Raji (cell line): ENCODE measurements around the gene LCK.

Experiments used
- POLR2A ChIP-seq: IDR thresholded peaks from 2 replicates; pipeline ENCODE4 v1.6.1; 2011; ENCODE audit warnings: low read depth, low read length, control low read depth; ENCODE audit not compliant: insufficient read depth

LCK gene

DNA sequence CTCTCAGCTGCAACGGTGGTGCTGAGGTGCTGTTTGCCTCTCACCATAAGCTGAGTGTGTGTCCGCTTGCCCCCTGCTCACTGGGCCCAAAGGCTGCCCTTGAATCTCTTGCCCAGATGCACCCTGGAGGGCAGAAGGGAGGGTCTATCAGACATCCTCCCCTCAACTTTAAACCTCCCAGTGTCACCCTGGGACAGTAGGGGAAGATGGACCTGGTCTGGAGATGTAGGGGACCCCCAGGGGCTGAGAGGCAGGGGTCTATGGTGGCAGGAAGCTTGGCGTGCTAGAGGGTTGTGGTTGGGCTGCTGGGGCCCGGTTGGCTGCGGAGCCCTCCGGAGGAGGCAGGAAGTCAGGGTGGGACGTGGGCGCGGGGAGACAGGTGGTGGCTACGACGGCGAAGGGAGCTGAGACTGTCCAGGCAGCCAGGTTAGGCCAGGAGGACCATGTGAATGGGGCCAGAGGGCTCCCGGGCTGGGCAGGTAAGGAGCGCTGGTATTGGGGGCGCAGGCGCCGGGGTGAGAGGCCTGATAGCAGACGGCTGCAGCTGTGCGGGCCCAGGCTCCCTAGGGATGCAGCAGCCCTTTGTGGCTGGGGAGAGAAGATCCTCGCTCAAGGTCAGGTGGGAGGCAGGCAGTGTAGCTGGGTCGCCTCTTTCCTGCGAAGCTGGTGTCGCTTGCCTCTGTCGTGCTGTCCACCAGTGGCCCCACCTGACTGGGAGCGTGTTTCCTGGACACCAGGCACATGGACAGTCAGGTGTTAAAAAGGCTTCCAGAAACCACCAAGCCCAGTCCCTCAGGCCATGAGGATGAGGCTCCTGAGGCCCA lies at the start of gene LCK:
LCK (plus strand) TSS at position 373 of the 824 bp plus-strand sequence. CDS start 23,065 bp downstream, outside the sequence.
- TF ChIP-seq POLR2A: peak; percentile 69

- no peak for TF ChIP-seq POLR2A
These were observed 46.1 kb upstream of the LCK start for GRCh38 chr1:32204943-32205361.

GRCh38 chr1:32205401-32206370 lies 45.4 kb upstream of the LCK start, which contains the start of gene IQCC:
Gene IQCC, plus strand, starts transcription at chr1:32205671. Its CDS starts 11 bp downstream, at chr1:32205682.
- peak; percentile 90 for TF ChIP-seq POLR2A

- no peak for TF ChIP-seq POLR2A
These were observed 42.6 kb upstream of the LCK start for GRCh38 chr1:32208469-32208868.

GRCh38 chr1:32208891-32209328 lies 42.2 kb upstream of the LCK start, which contains the start of gene DCDC2B:
Gene DCDC2B, plus strand, starts transcription at chr1:32209089. Its CDS starts 5 bp downstream, at chr1:32209094.
- TF ChIP-seq POLR2A: no peak; the same call in 1 of the 2 replicates

DNA sequence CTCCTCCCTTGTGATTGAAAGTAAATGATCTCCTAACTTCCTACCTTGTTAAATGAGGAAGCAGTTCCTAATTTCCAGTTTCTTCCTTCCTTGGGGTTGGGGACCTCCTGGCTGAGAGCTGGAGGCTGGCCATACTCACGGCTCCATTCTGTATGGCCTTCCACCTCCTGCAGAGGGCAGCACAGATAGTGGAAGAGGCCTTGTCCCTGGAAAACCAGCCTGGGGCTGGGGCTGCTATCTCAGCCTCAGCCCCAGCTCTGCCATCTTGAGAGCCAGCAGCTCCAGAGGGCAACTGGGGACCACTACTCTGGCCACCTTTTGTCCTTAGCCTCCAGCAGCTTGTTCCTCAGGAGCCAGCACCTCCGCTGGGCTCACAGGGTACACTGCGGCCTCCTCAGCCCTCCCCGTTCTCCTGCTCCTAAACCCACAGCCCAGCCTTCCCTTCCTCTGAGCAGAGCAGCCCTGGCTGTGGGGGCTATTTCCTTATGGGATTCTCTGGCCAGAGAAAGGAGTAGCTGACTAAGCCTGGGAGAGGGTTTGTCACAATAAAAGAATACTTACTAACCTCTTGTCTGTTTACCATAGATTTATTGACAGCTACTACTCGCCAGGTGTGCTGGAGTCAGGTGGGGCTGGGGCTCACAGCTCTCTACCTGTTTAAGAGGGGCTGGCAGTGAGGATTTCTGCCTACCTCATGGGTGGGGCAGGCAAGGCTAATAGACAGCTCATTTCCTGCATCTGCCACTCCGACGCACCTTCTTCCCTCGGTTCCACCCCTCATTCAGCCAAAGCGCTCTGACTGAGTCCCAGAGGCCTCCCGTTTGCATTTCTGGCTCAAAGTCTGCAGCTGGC lies 35.2 kb upstream of the LCK start:
- TF ChIP-seq POLR2A: no peak

GRCh38 chr1:32216566-32216965 lies 34.5 kb upstream of the LCK start:
- TF ChIP-seq POLR2A: no peak

GRCh38 chr1:32219022-32219421 lies 32.0 kb upstream of the LCK start:
- TF ChIP-seq POLR2A: no peak

GRCh38 chr1:32220746-32221580 lies 30.1 kb upstream of the LCK start:
- no peak for TF ChIP-seq POLR2A

- no peak for TF ChIP-seq POLR2A
These were observed 29.5 kb upstream of the LCK start for GRCh38 chr1:32221581-32221979.

DNA sequence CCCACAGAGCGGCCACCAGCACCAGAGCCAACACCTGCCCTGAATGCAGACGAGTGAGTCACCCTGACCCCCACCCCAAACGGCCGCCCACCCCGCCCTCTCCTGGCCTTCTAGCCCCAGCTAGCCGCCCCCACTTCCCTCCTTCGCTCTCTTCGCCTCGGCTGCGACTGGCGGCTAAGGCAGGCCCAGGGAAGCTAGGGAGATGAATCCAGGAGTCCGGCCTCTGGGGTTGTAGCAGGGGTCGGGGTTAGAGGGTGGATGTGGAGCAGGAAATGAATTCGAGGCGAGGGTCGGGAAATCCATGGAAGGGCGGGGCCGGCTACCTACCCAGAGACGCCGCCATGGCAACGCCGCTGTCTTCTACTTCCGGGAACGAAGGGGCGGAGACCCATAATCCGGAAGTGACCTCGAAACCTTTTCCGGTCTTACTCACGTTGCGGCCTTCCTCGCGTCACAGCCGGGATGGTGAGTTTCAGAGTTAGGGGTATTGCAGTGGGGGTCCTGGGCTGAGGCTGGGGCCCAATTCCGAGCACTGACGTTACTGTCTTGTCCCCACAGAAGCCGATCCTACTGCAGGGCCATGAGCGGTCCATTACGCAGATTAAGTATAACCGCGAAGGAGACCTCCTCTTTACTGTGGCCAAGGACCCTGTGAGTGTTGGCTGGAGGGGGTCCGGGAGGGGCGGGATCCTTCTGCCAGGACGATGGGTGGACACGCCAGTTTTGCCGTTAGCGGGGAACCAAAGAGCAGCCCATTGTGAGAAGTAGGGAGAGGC lies 28.9 kb upstream of the LCK start, which contains the start of the genes EIF3I and TMEM234:
EIF3I (plus strand) TSS at position 428 of the 776 bp plus-strand sequence; CDS start at position 463, 35 bp downstream.
TMEM234 (minus strand) TSS at position 374 of the 776 bp plus-strand sequence; CDS start at position 343, 31 bp downstream.
- peak; percentile 93 for TF ChIP-seq POLR2A

GRCh38 chr1:32223683-32224082 lies 27.4 kb upstream of the LCK start:
- TF ChIP-seq POLR2A: no peak
